GM21786 (cell line): ENCODE measurements around the gene ZNF532.

Source experiments
- ATAC-seq: cut with Tn5 transposase; IDR thresholded peaks from one replicate; pipeline ENCODE4 v1.9.1; 2021; ENCODE audit not compliant: unreplicated experiment

Gene ZNF532

DNA sequence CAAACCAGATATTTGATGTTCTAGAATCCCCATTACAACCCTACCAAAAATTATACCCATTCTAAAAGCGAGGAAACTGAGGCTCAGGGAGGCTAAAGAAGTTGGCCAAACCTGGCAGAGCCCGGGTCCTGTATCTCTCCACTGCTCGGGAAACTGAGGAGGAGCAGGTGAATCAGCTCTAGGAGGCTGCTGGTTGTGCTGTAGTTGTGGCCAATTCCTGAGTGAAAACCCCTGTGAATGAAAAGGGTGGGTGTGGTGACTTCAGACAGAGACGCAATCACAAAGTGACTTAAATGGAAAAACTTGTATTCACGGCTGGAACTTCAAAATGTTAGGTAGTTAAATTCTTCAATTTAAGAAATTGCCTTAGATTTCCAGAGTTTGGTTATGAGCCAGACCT lies 169.3 kb downstream of the ZNF532 start:
- ATAC-seq: no peak

DNA sequence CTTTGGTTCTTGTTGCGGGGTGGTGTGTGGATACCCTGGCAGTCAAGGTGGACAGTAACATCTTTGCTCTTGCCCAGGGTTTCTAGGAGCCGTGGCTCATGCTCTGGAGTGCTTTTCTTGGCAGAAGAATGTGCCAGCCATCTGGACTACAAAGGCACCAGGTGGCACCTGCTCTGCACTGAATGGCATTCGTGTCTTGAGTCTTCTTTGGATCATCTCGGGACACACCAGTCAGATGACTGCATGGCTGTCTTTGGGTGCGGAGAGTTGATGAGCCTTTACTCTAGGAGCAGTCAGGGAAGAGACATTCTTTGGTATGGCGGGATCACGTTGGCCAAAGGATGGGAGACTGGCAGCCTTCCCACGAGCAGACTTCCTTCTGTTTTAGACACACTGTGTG lies 170.9 kb downstream of the ZNF532 start:
- ATAC-seq: no peak
